ENCODE measurements around the gene RNF157.

RNF157 gene

GRCh38 chr17:76240461-76241203 is at the start of gene RNF157:
TSS of gene RNF157 (minus strand) at chr17:76240493. CDS start at chr17:76240240, 253 bp downstream.
- FAIRE-seq (peak; percentile 90), DNase-seq (ENCODE audit: insufficient read length, low spot score) (peak; percentile 78)

GRCh38 chr17:76281573-76282371 is 41.5 kb upstream of the RNF157 start:
- DNase-seq (ENCODE audit: insufficient read length, low spot score) (no peak), FAIRE-seq (no peak)

DNA sequence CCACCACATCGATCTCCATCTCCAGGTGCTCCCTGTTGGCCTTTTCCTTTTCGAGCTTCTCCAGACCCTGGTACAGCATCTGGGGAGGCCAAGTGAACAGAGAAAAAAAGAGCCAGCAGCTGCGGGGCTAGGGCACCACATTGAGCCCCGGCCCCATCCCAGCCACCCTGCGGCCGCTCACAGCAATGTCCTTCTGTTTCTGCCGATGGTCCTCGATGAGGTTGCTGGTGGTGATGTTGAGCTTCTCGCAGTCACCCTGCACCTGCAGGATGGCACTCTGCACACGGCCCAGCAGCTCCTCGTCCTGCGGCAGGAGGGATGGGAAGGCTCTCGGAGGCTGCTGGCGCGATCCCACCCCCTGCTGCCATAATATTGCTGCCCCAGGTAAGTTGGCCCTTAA is 40.4 kb upstream of the RNF157 start:
- FAIRE-seq (no peak), DNase-seq (ENCODE audit: insufficient read length, low spot score) (no peak)

GRCh38 chr17:76279742-76280287 is 39.5 kb upstream of the RNF157 start:
- FAIRE-seq: no peak

DNA sequence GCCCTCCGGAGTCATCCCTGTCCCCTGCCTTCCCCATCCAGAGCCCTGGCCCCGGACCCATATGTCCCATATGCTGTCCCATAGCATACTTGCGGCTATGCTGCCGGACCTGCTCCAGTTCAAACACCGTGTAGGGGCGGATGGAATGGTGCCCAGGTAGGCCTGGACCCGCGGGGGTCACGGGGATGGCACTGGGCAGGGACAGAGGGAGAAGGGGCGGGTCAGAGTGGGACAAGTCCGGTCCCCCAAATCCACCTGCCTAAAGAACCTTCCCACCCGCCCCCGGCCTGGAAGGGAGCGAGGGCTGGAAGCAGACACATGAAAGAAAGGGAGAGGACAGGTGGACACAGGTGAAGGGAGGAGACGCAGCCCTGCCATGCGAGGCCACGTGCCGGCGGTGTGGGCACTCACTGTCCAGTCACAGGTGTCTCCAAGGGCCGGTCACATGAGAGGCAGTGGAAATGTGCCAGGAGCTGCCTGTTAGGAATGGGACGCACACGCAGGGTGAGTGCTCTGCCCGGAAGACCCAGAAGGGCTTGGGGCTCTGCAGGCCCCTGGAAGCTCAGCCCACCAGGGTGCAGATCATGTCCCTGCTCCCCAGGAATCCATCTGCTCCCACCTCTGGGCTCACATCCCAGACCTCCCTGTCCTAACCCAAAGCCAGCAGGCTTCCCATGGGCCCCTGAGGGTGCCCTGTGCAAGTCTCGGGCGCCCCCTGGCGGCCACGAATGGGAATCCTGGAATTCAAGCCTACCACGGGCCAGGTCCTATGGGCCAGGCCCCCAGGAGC is 38.9 kb upstream of the RNF157 start:
- peak; percentile 80 for FAIRE-seq

More at GRCh38 chr17:76279742-76280287, 39.5 kb upstream of the RNF157 start:
- DNase-seq (ENCODE audit: insufficient read length, low spot score): no peak

GRCh38 chr17:76278268-76278908 is 38.1 kb upstream of the RNF157 start:
- FAIRE-seq (no peak), DNase-seq (ENCODE audit: insufficient read length, low spot score) (no peak)

More for the DNA sequence above, 38.9 kb upstream of the RNF157 start:
- peak; percentile 96 for DNase-seq (ENCODE audit: insufficient read length, low spot score)

DNA sequence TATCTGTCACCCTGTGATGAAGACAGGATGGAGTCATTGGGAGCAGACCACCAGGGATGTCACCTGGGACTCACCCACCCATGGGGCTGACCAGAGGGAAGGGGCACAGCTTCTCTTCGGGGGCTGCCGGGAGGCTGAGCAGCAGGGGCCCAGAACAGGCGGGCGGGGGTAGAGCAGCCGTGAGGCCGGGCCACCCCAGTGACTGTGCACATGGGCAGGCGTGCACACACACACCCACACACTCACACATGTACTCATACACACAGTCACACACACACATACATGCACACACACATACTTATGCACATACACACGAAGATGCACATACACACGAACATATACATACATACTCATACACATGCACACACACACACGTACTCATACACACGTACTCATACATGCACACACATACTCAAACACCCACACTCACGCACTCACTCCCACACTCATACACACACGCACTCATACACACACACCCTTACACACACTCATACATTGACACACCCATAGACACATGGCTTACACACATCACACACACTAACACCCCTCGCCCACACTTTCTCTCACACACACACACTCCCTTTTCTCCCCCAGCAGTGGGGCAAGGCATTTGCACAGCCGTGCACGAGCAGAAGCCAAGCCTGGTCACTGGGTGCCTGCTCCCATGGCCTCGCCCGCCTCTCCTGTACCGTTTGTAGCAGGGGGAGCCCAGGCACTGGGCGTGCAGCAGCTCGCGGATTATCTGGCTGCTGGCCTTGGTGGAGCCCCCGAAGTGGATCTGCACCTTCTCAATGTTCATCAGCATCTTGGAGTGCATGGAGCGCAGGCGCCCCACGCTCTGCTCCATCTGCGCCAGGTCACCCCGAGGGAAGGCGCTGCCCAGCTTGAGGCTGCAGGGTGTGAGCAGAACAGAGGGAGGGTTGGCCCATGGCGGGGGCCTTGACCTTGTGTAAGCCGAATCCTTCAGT is 37.3 kb upstream of the RNF157 start:
- DNase-seq (ENCODE audit: insufficient read length, low spot score) (no peak), FAIRE-seq (peak; percentile 99)

DNA sequence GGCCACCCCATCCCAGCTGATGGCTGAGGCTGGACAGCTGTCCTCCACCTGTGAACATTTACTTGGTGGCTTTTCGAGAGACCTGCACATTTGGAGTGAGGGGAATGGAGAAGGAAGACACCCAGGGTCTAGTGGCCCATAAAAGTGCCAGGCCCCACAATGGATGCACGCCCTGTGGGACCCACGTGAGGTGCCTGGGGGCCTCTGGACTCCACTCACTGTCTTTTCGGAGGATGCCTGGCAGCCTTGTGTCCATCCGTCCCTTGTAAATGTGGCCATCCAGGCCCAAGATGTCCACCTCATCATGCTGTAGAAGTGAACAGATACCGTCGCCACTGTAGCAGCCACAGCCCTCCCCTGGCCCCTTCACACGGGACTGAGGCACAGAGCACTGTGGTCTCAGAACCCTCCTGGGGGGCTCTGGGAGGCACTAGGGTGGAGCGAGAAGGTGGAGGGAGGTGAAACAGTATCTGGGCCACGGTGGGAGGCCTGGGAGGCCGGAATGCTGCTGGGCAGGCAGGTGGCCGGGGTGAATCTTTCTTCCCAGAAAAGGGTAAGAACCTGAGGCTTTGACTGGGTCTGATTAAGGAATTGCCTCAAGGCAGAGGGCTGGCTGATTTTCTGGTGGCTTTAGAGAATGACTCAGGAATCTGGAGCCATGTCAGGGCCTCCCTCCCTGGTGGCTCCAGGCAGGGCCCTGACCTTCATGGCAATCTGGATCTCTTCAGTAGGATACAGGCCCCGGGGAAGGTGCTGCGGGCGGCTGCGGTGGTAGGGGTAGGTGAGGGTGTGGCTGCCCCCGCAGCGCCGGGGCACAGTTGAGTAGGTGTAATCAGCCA is 36.4 kb upstream of the RNF157 start:
- no peak for FAIRE-seq

DNA sequence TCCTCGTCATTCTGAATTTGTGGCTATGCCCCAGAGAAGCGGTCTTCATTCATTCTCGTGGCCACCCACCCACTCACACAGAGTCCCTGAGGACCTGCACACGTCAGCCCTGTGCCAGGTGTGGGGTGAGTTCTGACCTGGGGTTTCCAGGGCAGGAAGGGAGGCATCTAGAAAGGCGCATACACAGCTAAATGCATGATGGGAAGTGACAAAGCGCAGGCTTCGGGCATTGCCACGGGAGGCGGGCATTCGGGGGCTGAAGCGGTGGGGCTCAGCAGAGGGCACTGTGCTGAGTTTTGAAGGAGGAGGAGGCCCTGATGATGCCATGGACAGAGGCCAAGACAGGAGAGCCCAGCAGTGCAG is 35.8 kb upstream of the RNF157 start:
- FAIRE-seq (no peak), DNase-seq (ENCODE audit: insufficient read length, low spot score) (no peak)

More for the DNA sequence above, 36.4 kb upstream of the RNF157 start:
- DNase-seq (ENCODE audit: insufficient read length, low spot score): no peak

DNA sequence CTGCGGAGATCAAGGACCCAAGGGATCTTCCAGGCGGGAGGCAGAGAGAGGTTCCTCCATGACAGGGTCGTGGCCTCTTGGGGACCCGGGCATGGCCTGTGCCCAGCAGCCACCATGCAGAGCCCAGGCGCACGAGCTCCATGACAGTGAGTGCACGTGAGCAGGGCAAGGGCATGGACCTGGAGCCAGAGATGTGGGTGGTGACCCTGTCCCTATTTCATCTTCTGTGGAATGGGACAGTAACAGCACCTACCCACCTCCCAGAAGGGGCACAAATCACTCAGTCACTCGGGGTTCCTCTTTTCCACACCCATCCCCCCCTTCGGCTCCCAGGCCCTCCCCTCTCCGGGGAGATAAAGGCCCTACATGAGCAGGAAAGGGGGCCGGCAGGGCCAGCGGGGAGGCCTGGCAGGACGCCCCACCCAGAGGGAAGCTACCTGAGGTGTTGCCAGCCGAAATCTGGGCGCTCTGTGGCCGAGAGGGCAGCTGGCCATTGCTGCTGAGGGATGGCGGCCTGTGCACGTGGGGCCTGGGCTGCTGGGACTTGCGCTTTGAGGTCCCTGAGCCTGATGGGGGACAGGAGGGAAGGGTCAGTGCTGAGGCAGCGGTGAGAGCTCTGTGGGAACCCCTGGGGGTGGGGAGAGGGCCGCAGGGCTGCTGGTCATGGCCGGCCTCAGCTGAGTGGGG is 35.2 kb upstream of the RNF157 start:
- DNase-seq (ENCODE audit: insufficient read length, low spot score) (no peak), FAIRE-seq (no peak)

GRCh38 chr17:76274112-76274956 is 34.0 kb upstream of the RNF157 start:
- DNase-seq (ENCODE audit: insufficient read length, low spot score): no peak
- FAIRE-seq: no peak

DNA sequence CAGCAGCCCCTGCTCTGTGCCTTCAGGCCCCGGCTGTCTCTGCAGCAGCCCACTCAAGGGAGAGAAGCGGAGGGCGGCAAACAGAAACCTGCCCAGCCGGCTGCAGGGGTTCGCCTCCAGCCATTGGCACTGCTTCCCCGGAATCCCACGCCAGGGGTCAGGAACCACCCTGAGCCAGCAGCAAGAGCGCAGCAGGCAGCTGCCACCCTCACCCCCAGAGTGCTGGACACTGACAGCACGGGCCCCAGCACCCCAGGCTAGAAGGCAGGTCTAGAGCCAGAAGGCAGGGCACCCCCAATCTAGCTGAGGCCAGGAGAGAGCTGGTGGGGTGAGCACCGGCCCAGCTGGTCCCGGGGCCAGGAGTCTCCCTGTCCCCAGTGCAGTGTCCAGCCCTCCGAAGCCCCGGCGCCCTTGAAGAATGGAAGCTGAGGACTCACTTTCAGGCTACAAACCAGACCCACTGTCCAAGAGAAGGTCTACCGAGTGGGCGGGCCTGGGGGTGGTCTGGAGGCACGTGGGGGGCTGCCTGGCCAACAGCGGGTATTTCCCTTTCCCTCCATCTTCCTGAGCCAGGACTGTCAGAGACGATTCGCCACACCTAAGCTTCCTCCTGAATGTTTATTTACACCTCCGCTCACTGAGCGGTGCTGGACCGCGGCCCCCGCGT is 33.3 kb upstream of the RNF157 start:
- no peak for FAIRE-seq
- DNase-seq (ENCODE audit: insufficient read length, low spot score): no peak

GRCh38 chr17:76272541-76273444 is 32.5 kb upstream of the RNF157 start:
- DNase-seq (ENCODE audit: insufficient read length, low spot score) (no peak), FAIRE-seq (no peak)

GRCh38 chr17:76271669-76272540 is 31.6 kb upstream of the RNF157 start:
- no peak for FAIRE-seq
- no peak for DNase-seq (ENCODE audit: insufficient read length, low spot score)
